GM21367 (cell line): ENCODE measurements around the gene MYL5.
"Not testable (repeated sequence)": the region's sequence is repeated elsewhere in the genome, so short reads cannot be mapped to it uniquely, and the experiment has no call there.

Experiments used
- ATAC-seq: cut with Tn5 transposase; IDR thresholded peaks from one replicate; pipeline ENCODE4 v1.9.1; 2021; ENCODE audit not compliant: unreplicated experiment

MYL5 gene

GRCh38 chr4:683982-684622, 9.8 kb downstream of the MYL5 start:
- no peak for ATAC-seq

DNA sequence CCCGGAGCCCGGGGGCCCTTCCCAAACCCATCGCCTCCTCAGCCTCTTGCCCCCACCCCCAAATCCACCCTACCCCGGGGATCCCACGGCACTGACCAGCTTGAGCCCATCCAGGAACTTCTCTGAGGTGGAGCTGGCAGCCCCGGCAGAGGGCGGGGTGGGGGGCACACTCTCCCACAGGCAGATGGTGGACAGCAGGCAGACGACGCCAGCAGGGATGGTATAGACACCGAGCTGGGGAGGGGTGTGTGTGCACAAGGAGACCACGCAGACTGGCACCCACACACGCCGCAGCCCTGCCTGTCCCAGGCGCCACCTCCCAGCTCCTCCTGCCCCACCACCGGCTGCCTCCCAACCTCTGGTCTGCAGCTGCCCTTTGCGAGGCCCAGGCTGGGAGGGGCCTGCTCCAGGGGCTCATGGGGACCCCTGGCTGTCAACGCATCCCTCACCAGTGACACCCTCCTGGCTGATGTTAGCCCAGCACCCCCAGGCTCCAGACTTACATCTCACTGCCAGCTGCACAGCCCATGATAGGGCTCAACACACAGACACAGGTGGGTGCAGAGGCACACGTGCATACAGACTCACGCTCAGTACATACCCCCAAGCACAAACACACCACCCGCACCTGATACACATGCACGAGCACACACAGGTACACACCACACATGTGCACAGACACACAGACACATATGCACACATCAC, 10.4 kb downstream of the MYL5 start:
- ATAC-seq, result no peak

GRCh38 chr4:685679-686412, 11.5 kb downstream of the MYL5 start:
- no peak for ATAC-seq

GRCh38 chr4:686413-687040, 12.2 kb downstream of the MYL5 start:
- ATAC-seq, result no peak

DNA sequence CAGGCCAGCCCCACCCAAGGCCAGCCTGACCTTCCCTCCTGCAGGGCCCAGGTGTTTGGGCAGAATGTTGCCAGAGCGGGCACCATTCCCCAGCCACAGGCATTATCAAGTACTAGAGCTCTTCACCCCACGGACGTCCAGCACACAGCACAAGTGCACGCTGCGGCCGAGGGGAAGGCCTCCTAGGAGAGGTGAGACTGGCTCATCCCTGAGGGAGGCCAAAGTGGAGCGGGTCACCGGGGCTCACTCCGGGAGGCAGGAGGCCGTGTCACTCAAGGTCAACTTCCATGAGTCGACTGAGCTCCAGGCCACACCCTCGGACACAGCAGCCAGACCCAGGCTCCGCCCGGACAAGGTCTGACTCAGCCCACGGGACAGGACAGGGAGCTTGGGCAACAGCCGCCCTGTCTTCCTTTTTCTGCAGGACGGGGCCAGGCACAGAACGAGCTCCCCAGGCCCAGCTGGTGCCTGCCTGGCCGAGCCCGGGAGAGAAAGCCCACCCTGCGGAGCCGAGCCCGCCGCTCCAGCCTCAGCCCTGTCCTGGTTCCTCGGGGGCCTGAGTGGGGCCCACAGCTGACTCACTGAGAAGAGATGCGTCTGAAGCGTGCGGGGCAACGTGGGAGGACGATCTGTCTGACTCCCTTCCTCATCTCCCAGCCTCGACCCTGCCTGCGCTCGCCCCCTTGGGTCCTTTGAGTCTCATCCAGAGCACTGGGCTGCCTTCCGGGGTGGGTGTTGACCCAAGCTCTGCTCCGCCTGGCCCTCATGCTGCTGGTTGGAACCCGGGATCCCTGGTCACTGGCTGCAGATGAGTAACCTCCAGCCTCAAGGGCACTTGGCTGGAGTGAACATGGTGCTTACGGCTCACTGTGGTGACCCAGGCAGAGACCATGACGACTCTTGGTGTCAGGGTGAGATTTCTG, 13.0 kb downstream of the MYL5 start:
- ATAC-seq, result no peak

DNA sequence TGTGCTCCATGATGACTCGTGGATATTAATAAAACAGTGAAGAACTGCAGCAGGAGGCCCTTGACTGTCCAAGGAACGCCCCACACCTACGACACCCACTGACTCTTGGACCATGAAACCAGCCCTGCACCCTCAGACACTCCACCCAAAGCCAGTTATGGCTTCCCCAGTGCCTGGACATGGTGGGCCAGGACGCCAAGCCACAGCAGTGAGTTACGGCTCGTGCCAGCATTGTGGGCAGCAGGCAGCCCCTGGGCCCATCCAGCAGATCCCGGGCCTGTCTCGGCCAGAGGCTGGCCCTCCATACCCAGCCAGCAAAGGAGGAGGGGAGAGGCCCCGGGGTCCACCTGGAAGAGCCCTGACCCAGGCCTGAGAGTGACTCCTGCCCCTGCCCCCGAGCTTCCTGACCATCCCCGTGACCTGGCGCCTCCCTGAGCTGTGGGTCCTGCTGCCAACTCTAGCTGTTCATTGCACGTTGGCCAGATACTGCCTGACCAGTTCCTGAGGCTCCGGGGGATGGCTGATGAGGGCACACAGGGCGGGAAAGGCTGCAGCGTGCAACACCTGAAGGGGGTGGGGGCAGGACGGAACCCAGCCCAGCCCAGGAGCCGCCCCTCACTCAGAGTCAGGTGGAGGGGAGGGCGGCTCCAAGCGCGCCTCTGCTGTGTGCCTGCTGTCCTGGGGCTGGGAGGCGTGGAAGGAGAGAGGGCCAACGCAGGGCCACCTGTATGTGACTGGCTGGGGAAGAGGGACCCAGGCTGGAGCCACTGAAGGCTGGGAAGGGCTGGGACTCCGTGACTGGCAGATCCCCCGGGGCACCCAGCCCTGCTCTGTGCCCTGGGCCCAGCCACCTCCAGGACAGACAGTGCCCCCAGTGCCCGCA, 13.9 kb downstream of the MYL5 start:
- no peak for ATAC-seq

DNA sequence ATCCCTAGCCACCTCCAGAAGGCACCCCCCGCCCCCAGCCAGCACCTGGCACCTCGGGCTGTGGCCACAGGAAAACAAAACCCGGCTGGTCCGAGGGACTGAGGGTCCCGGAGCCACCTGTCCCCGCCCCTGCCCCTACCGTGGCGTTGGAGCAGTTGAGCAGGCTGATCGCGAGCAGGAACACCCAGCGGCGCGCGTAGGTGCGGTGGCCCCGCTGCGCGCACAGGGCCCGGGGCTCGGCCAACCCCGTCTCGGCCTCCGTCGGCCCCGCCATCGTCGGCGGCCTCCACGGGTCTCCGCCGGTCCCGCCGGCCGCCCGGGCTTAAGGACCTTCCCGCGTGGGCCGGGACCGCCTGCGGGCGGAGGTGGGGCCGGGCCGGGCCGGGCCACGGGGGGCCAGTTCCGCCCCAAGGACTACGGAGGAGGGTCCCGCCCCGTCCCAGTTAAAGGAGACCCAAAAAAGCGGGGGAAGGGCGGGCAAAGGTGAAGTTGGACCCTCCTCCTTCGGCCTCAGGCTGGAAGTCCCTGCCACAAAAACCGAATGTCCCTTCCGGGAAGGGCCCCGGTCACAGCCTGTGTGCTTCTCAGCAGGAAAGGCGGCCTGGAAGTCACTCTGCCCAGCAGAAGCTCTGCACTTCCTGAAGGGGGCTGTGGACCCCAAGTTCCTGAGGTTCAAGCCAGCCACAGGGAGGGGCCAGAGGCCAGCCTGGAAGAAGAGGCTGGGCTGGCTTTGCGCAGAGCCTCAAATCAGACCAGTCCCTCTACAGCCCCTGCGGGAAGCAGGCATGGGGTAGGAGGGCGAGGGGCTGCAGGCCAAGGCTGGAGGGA, 14.7 kb downstream of the MYL5 start, which contains the start of gene SLC49A3:
TSS of gene SLC49A3 (minus strand) at position 298 of the 828 bp plus-strand sequence. CDS start at position 274, 24 bp downstream.
- ATAC-seq, result no peak

DNA sequence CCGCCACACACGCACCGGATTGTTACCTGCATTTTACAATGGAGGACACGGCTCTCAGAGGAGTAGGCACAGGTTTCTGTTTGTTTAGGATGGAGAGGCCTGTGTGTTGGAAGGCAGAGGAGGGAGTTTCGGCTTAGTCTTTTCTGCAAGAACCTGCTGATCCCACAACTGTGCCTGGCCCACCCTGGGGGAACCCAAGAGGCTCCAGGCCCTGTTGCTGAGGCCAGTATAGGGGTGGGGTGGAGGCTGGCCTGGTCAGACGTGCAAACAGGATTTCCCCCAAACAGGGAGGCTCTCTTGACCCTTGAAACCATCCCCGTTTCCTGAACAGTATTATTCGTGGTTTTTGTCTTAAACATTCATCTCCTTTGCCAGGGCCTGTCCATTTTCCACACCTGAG, 15.4 kb downstream of the MYL5 start:
- ATAC-seq, result no peak

GRCh38 chr4:692771-693554, 18.6 kb downstream of the MYL5 start:
- ATAC-seq, result no peak

DNA sequence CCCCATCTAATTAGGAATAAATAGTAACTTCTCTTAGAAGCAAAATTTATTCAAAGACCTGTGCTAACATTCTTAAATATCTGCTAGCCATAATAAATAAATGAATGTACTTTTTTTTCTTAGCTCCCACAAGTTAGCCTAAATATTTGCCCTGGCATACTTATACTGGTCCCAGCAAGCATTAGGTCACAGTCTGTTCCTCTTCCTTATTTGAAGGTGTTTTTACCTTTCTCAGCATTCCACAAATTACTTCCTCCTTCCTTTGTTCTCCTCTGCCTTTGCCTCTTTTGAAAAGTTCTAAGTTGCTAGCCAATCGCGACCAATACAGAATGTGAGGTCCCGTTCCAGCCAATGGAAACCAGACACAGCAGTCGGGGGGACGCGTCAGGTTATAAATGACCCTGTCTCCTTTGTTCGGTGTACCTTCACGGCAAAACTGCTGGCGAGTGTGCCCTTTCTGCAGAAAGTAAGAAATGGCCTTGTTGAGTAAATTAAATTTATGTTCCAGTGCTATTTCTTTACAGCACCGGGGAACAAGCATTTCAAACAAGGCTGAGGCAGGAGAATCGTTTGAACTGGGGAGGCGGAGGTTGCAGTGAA, 20.1 kb downstream of the MYL5 start:
- ATAC-seq, result not testable (repeated sequence)

- no peak for ATAC-seq
These were observed 25.7 kb downstream of the MYL5 start for GRCh38 chr4:699816-700580.

- no peak for ATAC-seq
These were observed 26.4 kb downstream of the MYL5 start for GRCh38 chr4:700587-701264.

DNA sequence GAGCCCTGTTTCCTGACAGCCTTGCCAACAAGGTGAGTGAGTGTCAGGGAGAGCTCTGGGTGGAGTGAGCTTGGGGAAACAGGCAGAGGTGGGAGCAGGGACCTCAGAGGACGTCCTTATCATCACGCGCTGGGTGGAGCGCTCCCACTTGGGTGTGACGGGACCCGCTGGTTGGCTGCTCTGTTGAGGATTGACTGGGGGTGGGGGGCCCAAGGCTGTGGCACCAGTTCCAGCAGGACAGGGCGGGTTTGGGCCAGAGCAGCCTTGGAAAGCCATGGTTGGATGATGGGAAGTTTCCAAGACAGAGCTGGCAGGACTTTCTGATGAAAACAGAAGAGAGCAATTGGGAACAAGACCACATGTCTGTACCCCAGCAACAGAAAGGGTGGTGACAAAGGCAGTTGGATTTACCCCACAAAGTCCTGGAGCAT, 28.3 kb downstream of the MYL5 start:
- ATAC-seq, result no peak

- ATAC-seq, result no peak
These were observed 29.2 kb downstream of the MYL5 start for GRCh38 chr4:703336-704197.
